Activated naive CD4-positive, alpha-beta T cell treated with anti-CD3 and anti-CD28 coated beads, Interleukin-2, amount 50 U/mL, for 24 hours (primary cell): ENCODE data around the gene CUBN.
"Not testable (repeated sequence)": the region's sequence is repeated elsewhere in the genome, so short reads cannot be mapped to it uniquely, and the experiment has no call there.

ENCODE experiments used
- H3K27ac Mint-ChIP-seq: one replicate; pipeline ENCODE4 v1.8.0; 2021; ENCODE audit warnings: mild to moderate bottlenecking, mixed read lengths
- H3K27me3 Mint-ChIP-seq: one replicate; pipeline ENCODE4 v1.8.0; 2021; ENCODE audit warnings: mixed read lengths
- H3K36me3 Mint-ChIP-seq: one replicate; pipeline ENCODE4 v1.8.0; 2021; ENCODE audit warnings: mixed read lengths
- H3K4me1 Mint-ChIP-seq: one replicate; pipeline ENCODE4 v1.8.0; 2021; ENCODE audit warnings: mixed read lengths
- H3K4me3 Mint-ChIP-seq: one replicate; pipeline ENCODE4 v1.8.0; 2021; ENCODE audit warnings: mild to moderate bottlenecking, mixed read lengths
- H3K9me3 Mint-ChIP-seq: one replicate; pipeline ENCODE4 v1.8.0; 2021; ENCODE audit warnings: mixed read lengths

CUBN gene

DNA sequence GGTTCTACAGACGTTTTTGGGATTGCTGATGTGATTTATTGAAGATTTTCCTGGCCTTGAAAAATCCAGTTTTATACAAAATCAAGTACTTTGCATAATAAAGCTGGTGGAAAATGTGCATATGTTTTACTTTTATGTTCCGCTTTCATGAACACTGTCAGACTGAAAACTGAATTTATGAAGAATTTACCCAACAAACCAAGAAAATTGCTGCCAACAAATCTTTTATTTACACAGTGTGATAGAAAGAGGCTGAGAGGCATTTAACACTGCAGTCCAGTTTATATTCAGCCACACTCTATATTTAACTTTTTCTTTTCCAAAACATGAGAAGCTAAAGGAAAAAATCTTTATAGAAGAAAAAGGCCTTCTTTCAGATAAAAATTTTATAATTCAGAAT, 277.0 kb downstream of the CUBN start:
- Mint-ChIP-seq H3K27me3 (no peaks in the 10 kb centered on the region), H3K36me3 (no peaks in the 10 kb centered on the region), H3K4me1 (no peaks in the 10 kb centered on the region), H3K9me3 (no peaks in the 10 kb centered on the region), H3K27ac (no peak overlapping the region), H3K4me3 (no peak overlapping the region)

GRCh38 chr10:16848562-16849154, 281.0 kb downstream of the CUBN start:
- H3K9me3 Mint-ChIP-seq, result no peaks in the 10 kb centered on the region
- no peaks in the 10 kb centered on the region for H3K27me3 Mint-ChIP-seq

DNA sequence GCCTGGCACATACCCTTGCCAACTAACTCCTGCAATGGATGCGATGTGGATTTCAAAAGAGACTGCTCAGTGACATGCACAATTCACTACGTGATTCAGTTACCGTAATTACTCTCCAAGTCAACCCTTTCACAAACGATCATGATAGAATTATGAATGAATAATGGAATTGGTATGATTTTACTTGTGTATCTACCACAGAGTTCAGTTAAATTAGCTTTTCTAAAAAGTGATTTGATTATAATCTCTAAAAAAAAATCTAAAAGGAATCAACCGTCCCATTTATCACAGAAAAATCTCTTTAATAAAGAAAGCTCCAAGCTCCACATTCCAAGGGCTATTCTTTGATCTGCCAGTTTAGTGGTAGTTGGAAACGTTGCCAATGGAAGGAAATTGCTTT, 282.0 kb downstream of the CUBN start:
- no peaks in the 10 kb centered on the region for H3K27me3 Mint-ChIP-seq
- no peaks in the 10 kb centered on the region for H3K9me3 Mint-ChIP-seq
- no peaks in the 10 kb centered on the region for H3K4me1 Mint-ChIP-seq
- H3K36me3 Mint-ChIP-seq, result no peaks in the 10 kb centered on the region
- no peak overlapping the region for H3K4me3 Mint-ChIP-seq
- H3K27ac Mint-ChIP-seq, result no peak overlapping the region

More at GRCh38 chr10:16848562-16849154, 281.0 kb downstream of the CUBN start:
- no peak overlapping the region for H3K27ac Mint-ChIP-seq
- no peaks in the 10 kb centered on the region for H3K36me3 Mint-ChIP-seq
- no peak overlapping the region for H3K4me3 Mint-ChIP-seq
- no peaks in the 10 kb centered on the region for H3K4me1 Mint-ChIP-seq

DNA sequence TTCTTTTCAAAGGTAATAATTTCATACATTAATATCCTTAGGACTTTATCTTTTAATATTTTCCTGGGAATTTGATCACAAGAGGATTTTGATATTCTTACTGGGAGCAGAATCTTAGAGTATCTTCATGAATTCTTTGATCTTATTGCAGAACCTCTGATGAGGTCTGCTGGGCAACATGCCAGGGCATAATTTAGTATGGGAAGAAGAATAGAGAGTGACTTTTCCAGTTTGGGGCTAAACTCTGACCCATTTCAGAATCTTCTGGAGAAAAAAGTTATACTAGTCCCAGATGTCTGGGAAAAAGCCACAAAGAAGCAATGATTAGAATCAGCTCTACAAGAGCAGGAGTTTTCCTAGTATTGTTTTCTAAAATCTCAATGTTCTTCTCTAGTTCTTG, 284.4 kb downstream of the CUBN start:
- Mint-ChIP-seq H3K4me1 (no peaks in the 10 kb centered on the region), H3K9me3 (no peaks in the 10 kb centered on the region), H3K27me3 (no peaks in the 10 kb centered on the region), H3K27ac (no peak overlapping the region), H3K36me3 (no peaks in the 10 kb centered on the region), H3K4me3 (no peak overlapping the region)

DNA sequence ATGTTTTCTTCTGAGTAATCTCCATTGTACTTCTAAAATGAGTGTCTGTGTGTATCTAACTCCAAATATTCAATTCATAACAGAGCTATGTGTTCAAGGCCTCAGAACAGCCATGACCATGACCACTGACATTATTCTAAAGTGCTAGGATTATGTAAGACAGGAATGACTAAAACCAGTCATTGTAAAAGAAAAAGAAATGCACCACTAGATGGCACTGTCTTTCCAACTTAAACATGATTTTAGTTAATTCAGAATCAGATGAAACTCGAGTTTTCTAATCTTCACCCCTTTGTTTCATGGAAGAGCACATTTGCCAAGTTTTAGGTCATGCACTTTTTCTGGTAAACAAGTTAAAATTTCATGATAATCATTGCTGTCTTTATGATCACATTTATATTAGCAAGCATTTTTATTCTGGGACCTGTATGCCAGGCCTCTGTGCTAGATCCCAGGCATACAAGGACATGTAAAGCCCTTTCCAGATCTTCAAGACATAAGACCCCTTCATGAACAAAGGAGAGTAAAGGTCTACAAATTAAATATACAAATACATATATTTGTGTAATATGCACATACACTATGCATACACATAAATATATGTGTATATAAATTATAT, 286.2 kb downstream of the CUBN start:
- H3K36me3 Mint-ChIP-seq, result peaks cover 2% of the 10 kb centered on the region
- no peaks in the 10 kb centered on the region for H3K4me1 Mint-ChIP-seq
- no peaks in the 10 kb centered on the region for H3K9me3 Mint-ChIP-seq
- no peaks in the 10 kb centered on the region for H3K27me3 Mint-ChIP-seq
- H3K4me3 Mint-ChIP-seq, result no peak overlapping the region
- no peak overlapping the region for H3K27ac Mint-ChIP-seq

DNA sequence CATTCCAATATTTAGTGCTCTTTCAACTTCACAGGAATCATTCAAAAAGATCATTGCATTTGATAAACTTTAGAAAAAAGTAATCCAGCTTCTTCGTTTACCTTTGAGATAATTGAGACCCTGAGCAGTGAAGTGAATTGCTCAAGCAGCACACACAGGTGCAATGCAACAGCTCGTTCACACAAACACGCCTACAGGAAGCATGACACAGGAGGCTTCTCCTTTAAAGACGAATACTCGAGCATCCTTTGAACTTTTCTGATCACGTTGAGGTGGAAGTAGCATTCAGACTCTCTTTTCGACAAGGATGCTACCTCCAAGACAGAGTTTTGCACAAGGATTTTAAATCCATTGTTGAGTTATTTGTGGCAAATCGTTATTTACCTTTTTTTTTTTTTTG, 294.4 kb downstream of the CUBN start:
- no peaks in the 10 kb centered on the region for H3K9me3 Mint-ChIP-seq
- peaks cover 18% of the 10 kb centered on the region for H3K4me1 Mint-ChIP-seq
- H3K27ac Mint-ChIP-seq, result peak overlapping the region; percentile 51
- H3K36me3 Mint-ChIP-seq, result peaks cover 2% of the 10 kb centered on the region
- no peaks in the 10 kb centered on the region for H3K27me3 Mint-ChIP-seq
- peak overlapping the region; percentile 56 for H3K4me3 Mint-ChIP-seq

- Mint-ChIP-seq H3K36me3 (no peaks in the 10 kb centered on the region), H3K27me3 (no peaks in the 10 kb centered on the region), H3K4me1 (peaks cover 29% of the 10 kb centered on the region), H3K9me3 (no peaks in the 10 kb centered on the region), H3K27ac (no peak overlapping the region), H3K4me3 (no peak overlapping the region)
Observed at GRCh38 chr10:16832351-16833080, 297.1 kb downstream of the CUBN start.

- Mint-ChIP-seq H3K27ac (no peak overlapping the region), H3K9me3 (no peaks in the 10 kb centered on the region), H3K27me3 (no peaks in the 10 kb centered on the region), H3K4me1 (peaks cover 16% of the 10 kb centered on the region), H3K36me3 (no peaks in the 10 kb centered on the region), H3K4me3 (no peak overlapping the region)
Observed at GRCh38 chr10:16828701-16829175, 300.9 kb downstream of the CUBN start.

GRCh38 chr10:16828114-16828568, 301.5 kb downstream of the CUBN start:
- Mint-ChIP-seq H3K4me3 (no peak overlapping the region), H3K27me3 (no peaks in the 10 kb centered on the region), H3K4me1 (peaks cover 11% of the 10 kb centered on the region), H3K9me3 (no peaks in the 10 kb centered on the region), H3K27ac (no peak overlapping the region), H3K36me3 (peaks cover 4% of the 10 kb centered on the region)

DNA sequence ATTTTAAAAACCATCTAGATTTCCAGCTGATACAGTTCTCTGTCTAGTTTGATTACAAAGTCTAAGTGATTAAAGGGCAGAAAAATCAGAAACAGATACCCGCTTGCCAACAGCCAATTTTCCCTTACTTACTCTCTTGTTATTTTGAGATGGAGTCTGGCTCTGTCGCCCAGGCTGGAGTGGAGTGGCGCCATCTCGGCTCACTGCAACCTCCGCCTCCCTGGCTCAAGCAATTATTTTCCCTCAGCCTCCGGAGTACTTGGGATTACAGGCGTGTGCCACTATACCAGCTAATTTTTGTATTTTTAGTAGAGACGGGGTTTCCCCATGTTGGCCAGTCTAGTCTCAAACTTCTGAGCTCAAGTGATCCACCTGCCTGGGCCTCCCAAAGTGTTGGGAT, 302.1 kb downstream of the CUBN start:
- peaks cover 11% of the 10 kb centered on the region for H3K4me1 Mint-ChIP-seq
- H3K27ac Mint-ChIP-seq, H3K9me3 Mint-ChIP-seq, H3K4me3 Mint-ChIP-seq, H3K36me3 Mint-ChIP-seq, H3K27me3 Mint-ChIP-seq: not testable (repeated sequence)

- Mint-ChIP-seq H3K27me3 (no peaks in the 10 kb centered on the region), H3K4me1 (peaks cover 9% of the 10 kb centered on the region), H3K9me3 (peaks cover 11% of the 10 kb centered on the region), H3K4me3 (no peak overlapping the region), H3K27ac (no peak overlapping the region), H3K36me3 (peaks cover 14% of the 10 kb centered on the region)
Observed at GRCh38 chr10:16822726-16823360, 306.8 kb downstream of the CUBN start.

DNA sequence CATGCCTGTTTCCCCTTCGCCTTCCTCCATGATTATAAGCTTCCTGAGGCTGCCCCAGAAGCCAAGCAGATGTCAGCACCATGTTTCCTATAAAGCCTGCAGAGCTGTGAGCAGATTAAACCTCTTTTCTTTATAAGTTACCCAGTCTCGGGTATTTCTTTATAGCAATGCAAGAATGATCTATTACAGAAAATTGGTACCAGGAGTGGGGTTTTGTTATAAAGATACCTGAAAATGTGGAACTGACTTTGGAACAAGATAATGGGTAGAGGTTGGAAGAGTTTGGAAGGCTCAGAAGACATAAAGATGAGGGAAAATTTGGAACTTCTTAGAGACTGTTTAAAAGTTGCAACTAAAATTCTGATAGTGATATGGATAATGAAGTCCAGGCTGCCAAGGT, 307.6 kb downstream of the CUBN start:
- no peaks in the 10 kb centered on the region for H3K27me3 Mint-ChIP-seq
- peaks cover 14% of the 10 kb centered on the region for H3K36me3 Mint-ChIP-seq
- H3K27ac Mint-ChIP-seq, result no peak overlapping the region
- H3K4me1 Mint-ChIP-seq, result peaks cover 7% of the 10 kb centered on the region
- H3K9me3 Mint-ChIP-seq, result peaks cover 11% of the 10 kb centered on the region
- no peak overlapping the region for H3K4me3 Mint-ChIP-seq

GRCh38 chr10:16820421-16820820, 309.2 kb downstream of the CUBN start:
- no peak overlapping the region for H3K27ac Mint-ChIP-seq
- no peaks in the 10 kb centered on the region for H3K27me3 Mint-ChIP-seq
- H3K9me3 Mint-ChIP-seq, result peaks cover 11% of the 10 kb centered on the region
- H3K4me1 Mint-ChIP-seq, result peaks cover 17% of the 10 kb centered on the region
- peaks cover 16% of the 10 kb centered on the region for H3K36me3 Mint-ChIP-seq
- no peak overlapping the region for H3K4me3 Mint-ChIP-seq

DNA sequence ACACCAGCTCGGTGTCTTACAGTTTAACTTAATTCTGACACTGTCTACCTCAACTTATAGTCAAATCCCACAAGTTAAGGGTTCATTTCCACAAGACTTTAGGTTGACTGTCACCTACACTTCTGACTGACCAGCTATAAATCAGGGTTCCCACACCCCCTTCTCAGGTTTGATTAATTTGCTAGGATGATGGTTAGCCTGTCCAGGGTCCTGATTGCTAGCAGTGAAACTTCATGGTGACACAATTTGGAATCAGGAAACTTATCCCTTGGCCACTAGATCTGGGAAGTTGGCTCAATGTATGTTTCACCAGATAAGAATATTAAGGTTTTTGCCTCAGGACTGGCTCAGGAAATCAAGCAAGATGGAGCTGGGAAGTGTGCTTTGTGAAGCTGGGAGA, 309.6 kb downstream of the CUBN start:
- Mint-ChIP-seq H3K27me3 (no peaks in the 10 kb centered on the region), H3K36me3 (peaks cover 19% of the 10 kb centered on the region), H3K4me3 (no peak overlapping the region), H3K27ac (no peak overlapping the region), H3K9me3 (peaks cover 11% of the 10 kb centered on the region), H3K4me1 (peaks cover 21% of the 10 kb centered on the region)

DNA sequence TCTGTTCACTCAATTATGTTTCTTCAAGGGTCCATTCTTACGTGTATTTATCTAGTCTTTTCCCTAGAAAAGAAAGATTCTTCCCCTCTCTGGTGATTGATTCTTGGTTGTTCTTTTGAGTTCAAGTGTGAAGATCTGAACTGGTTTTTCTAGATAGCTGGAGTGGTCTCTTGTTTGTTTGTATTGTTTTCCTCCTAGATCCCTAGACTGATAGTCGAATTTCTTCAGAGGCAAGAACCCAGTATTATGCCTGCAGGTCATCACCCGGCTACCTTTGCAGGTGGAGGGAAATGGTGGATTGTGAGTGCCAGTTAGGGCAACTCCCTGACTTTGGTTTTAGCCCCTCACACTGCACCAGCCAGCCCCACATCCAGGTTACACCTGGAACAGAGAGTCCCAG, 310.2 kb downstream of the CUBN start:
- peaks cover 27% of the 10 kb centered on the region for H3K4me1 Mint-ChIP-seq
- peaks cover 19% of the 10 kb centered on the region for H3K36me3 Mint-ChIP-seq
- H3K4me3 Mint-ChIP-seq, result peak overlapping the region; percentile 49
- H3K27ac Mint-ChIP-seq, result peak overlapping the region; percentile 59
- peaks cover 11% of the 10 kb centered on the region for H3K9me3 Mint-ChIP-seq
- no peaks in the 10 kb centered on the region for H3K27me3 Mint-ChIP-seq

- Mint-ChIP-seq H3K4me3 (peak overlapping the region; percentile 49), H3K36me3 (peaks cover 19% of the 10 kb centered on the region), H3K27ac (no peak overlapping the region), H3K4me1 (peaks cover 28% of the 10 kb centered on the region), H3K27me3 (no peaks in the 10 kb centered on the region), H3K9me3 (peaks cover 11% of the 10 kb centered on the region)
Observed at GRCh38 chr10:16819026-16819425, 310.6 kb downstream of the CUBN start.
